Endothelial cell of umbilical vein (primary cell): ENCODE results near the gene SH3TC1.

Source experiments
- CTCF ChIP-seq, 2 donors: IDR thresholded peaks; 1 replicate in 1 of 2; 2 replicates in 1 of 2; pipeline ENCODE4 v1.5.1; 2011; ENCODE audit warnings: low read length in 2 of 2, mild to moderate bottlenecking in 2 of 2, moderate library complexity in 2 of 2, control low read depth in 1 of 2, inconsistent platforms in 1 of 2, low read depth in 1 of 2; ENCODE audit not compliant: insufficient read depth in 1 of 2; ENCODE audit errors: extremely low read depth in 1 of 2
- EZH2 ChIP-seq: IDR thresholded peaks from 2 replicates; pipeline ENCODE4 v1.6.1; 2012; ENCODE audit warnings: borderline replicate concordance, low read depth, mild to moderate bottlenecking, moderate library complexity, low read length, inconsistent platforms; ENCODE audit not compliant: severe bottlenecking
- GATA2 ChIP-seq: IDR thresholded peaks from 2 replicates; pipeline ENCODE4 v1.7.0; 2011; ENCODE audit warnings: low read depth, mild to moderate bottlenecking, moderate library complexity, mixed read lengths, low read length; ENCODE audit not compliant: insufficient read length, insufficient read depth
- MYC ChIP-seq: IDR thresholded peaks from one replicate; pipeline ENCODE4 v1.6.1; 2011; ENCODE audit warnings: mild to moderate bottlenecking, low read depth, low read length
- POLR2A ChIP-seq: IDR thresholded peaks from 2 replicates; pipeline ENCODE4 v1.6.1; 2012; ENCODE audit warnings: low read depth, mild to moderate bottlenecking, control low read depth, low read length
- POLR2AphosphoS5 ChIP-seq: IDR thresholded peaks from 2 replicates; pipeline ENCODE4 v1.6.1; 2012; ENCODE audit warnings: low read depth, mild to moderate bottlenecking, control low read depth, low read length, moderate library complexity; ENCODE audit not compliant: insufficient read depth

DNA sequence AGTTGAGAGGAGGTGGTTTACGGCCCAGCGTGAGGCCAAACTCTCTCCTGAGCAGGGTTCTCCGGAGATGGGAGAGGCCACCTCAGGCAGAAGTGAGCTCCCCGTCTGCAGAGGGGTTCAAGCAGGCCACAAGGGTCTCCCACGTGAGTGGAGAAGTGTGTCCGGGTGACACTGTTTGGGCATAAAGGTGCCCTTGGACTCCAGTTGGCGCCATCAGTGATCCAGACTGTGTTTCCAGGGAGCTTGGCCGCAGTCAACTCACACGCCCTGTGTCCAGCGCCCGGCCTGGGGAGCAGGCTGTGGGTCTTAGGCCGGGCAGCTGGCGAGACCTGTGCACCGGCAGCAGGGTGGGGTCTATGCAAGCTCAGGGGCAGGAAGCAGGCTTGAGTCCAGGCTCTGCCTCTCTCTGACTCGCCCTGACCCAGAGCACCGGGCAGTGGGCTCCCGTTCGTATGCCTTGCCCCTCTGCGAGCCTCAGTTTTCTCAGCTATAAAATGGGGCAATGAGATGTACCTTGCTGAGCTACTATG is 45.9 kb downstream of the SH3TC1 start:
- TF ChIP-seq POLR2A (no peak), CTCF (IDR thresholded peaks at IDR 0.05; ENCODE audit: extremely low read depth in 1 of 2, insufficient read depth in 1 of 2, low read depth in 1 of 2, low read length in 2 of 2) (no peak), POLR2AphosphoS5 (no peak), MYC (no peak), EZH2 (no peak), GATA2 (no peak)
